ENCODE data around the gene KAZALD1.

Gene KAZALD1

GRCh38 chr10:101073631-101074030 lies 11.8 kb downstream of the KAZALD1 start:
- TF ChIP-seq POLR2A (IDR thresholded peaks at IDR 0.05; ENCODE audit: low read length): no peak
- no peak for TF ChIP-seq GATA1 (IDR thresholded peaks at IDR 0.05; ENCODE audit: low read depth, low read length)
- no peak for DNase-seq

GRCh38 chr10:101075775-101076174 lies 14.0 kb downstream of the KAZALD1 start:
- TF ChIP-seq GATA1 (IDR thresholded peaks at IDR 0.05; ENCODE audit: low read depth, low read length): no peak
- TF ChIP-seq POLR2A (IDR thresholded peaks at IDR 0.05; ENCODE audit: low read length): no peak
- DNase-seq: no peak

- no peak for TF ChIP-seq GATA1 (IDR thresholded peaks at IDR 0.05; ENCODE audit: low read depth, low read length)
- TF ChIP-seq POLR2A (IDR thresholded peaks at IDR 0.05; ENCODE audit: low read length): no peak
- DNase-seq: no peak
Observed at GRCh38 chr10:101076630-101077029, 14.8 kb downstream of the KAZALD1 start.

GRCh38 chr10:101079874-101080273 lies 18.1 kb downstream of the KAZALD1 start:
- no peak for TF ChIP-seq POLR2A (IDR thresholded peaks at IDR 0.05; ENCODE audit: low read length)
- TF ChIP-seq GATA1 (IDR thresholded peaks at IDR 0.05; ENCODE audit: low read depth, low read length): no peak
- no peak for DNase-seq

- no peak for TF ChIP-seq GATA1 (IDR thresholded peaks at IDR 0.05; ENCODE audit: low read depth, low read length)
- TF ChIP-seq POLR2A (IDR thresholded peaks at IDR 0.05; ENCODE audit: low read length): no peak
- peak; percentile 10 to 32 for DNase-seq
Observed at GRCh38 chr10:101080933-101081931, 19.4 kb downstream of the KAZALD1 start.

GRCh38 chr10:101085846-101086245 lies 24.1 kb downstream of the KAZALD1 start:
- no peak for DNase-seq
- TF ChIP-seq GATA1 (IDR thresholded peaks at IDR 0.05; ENCODE audit: low read depth, low read length): no peak
- no peak for TF ChIP-seq POLR2A (IDR thresholded peaks at IDR 0.05; ENCODE audit: low read length)

GRCh38 chr10:101087376-101087775 lies 25.6 kb downstream of the KAZALD1 start:
- TF ChIP-seq GATA1 (IDR thresholded peaks at IDR 0.05; ENCODE audit: low read depth, low read length) (no peak), POLR2A (IDR thresholded peaks at IDR 0.05; ENCODE audit: low read length) (no peak)
- DNase-seq: no peak

- TF ChIP-seq POLR2A (IDR thresholded peaks at IDR 0.05; ENCODE audit: low read length) (no peak), GATA1 (IDR thresholded peaks at IDR 0.05; ENCODE audit: low read depth, low read length) (no peak)
- DNase-seq: no peak
Observed at GRCh38 chr10:101087965-101088364, 26.2 kb downstream of the KAZALD1 start.

GRCh38 chr10:101089520-101090299 lies 27.9 kb downstream of the KAZALD1 start:
- TF ChIP-seq POLR2A (IDR thresholded peaks at IDR 0.05; ENCODE audit: low read length): no peak
- no peak for DNase-seq

- TF ChIP-seq POLR2A (IDR thresholded peaks at IDR 0.05; ENCODE audit: low read length) (no peak), GATA1 (IDR thresholded peaks at IDR 0.05; ENCODE audit: low read depth, low read length) (no peak)
- DNase-seq: no peak
Observed at GRCh38 chr10:101090597-101090996, 28.8 kb downstream of the KAZALD1 start.

- TF ChIP-seq GATA1 (IDR thresholded peaks at IDR 0.05; ENCODE audit: low read depth, low read length) (no peak), POLR2A (IDR thresholded peaks at IDR 0.05; ENCODE audit: low read length) (no peak)
- DNase-seq: no peak
Observed at GRCh38 chr10:101091546-101092290, 29.9 kb downstream of the KAZALD1 start.

- no peak for DNase-seq
- TF ChIP-seq GATA1 (IDR thresholded peaks at IDR 0.05; ENCODE audit: low read depth, low read length) (no peak), POLR2A (IDR thresholded peaks at IDR 0.05; ENCODE audit: low read length) (no peak)
Observed at GRCh38 chr10:101092881-101093354, 31.1 kb downstream of the KAZALD1 start.

GRCh38 chr10:101094121-101094879 lies 32.5 kb downstream of the KAZALD1 start:
- TF ChIP-seq GATA1 (IDR thresholded peaks at IDR 0.05; ENCODE audit: low read depth, low read length): no peak
- TF ChIP-seq POLR2A (IDR thresholded peaks at IDR 0.05; ENCODE audit: low read length): no peak
- DNase-seq: no peak

Measured in erythroblast (primary cell).